GM12873 (cell line): Measurements from ENCODE around the gene PEG3.

ENCODE experiments used
- TF ChIP-seq, protein P1 (sequence below): IDR thresholded peaks from 2 replicates; pipeline ENCODE4 v1.5.1; 2012; ENCODE audit warnings: low read depth, mild to moderate bottlenecking, moderate library complexity, low read length, control low read depth; ENCODE audit not compliant: insufficient read depth; ENCODE audit errors: missing control alignments

The PEG3 gene

DNA sequence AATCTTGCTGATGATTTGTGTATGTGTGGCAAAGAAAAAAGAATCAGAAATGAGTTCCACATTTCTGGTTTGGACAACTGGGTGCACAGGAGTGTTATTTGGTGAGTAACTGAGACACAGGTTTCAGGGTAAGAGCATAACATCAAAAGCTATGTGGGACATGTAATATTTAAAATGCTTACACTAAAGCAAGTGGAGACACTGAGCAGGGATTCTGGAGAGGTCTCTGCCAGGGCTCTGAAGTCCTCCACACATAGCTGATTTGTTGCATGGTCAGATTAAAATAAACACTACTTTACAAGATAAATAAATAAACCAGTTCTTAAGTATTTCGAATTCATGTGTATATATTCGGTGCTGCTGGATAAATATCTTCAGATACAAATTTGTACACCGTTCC is 16.3 kb upstream of the PEG3 start:
- TF ChIP-seq, protein P1, sequence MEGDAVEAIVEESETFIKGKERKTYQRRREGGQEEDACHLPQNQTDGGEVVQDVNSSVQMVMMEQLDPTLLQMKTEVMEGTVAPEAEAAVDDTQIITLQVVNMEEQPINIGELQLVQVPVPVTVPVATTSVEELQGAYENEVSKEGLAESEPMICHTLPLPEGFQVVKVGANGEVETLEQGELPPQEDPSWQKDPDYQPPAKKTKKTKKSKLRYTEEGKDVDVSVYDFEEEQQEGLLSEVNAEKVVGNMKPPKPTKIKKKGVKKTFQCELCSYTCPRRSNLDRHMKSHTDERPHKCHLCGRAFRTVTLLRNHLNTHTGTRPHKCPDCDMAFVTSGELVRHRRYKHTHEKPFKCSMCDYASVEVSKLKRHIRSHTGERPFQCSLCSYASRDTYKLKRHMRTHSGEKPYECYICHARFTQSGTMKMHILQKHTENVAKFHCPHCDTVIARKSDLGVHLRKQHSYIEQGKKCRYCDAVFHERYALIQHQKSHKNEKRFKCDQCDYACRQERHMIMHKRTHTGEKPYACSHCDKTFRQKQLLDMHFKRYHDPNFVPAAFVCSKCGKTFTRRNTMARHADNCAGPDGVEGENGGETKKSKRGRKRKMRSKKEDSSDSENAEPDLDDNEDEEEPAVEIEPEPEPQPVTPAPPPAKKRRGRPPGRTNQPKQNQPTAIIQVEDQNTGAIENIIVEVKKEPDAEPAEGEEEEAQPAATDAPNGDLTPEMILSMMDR: no peak

DNA sequence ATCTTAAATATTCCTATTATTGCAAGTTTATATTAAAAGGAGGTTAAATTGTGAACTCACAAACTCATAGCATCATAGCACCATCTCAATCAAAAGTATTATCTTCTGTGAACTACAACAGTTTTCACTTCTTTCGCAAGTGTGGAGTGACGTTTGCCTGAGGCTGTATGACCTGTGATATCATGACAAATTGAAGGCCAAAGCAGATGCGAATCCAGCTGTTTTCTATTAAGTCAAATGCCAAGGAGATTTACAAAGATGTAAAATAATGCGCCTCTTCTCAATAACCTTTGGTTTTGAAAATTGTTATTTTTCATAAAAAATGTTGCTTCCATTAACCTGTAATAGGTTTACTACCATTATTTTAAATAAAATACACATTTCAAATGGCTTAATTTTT is 7.6 kb upstream of the PEG3 start:
- TF ChIP-seq, protein P1: no peak

DNA sequence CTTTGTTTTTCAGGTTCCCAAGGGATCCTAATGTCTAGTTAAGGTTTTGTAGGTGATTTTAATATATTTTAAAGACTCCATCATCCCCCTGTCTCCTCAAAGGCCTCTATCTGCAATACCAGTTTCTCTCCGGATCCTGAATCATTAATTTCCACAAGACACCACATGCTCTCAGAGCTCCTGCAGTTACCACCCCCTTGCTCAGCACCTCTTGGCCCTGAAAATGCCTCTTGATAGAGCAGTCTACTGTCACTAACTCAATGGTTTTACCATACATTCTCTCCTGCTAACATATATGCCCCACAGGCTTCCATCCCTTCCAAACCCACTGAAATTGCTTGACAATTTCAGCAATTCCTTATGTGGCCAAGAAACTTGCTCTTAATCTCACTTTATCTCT is 1.9 kb upstream of the PEG3 start:
- TF ChIP-seq, protein P1: no peak

DNA sequence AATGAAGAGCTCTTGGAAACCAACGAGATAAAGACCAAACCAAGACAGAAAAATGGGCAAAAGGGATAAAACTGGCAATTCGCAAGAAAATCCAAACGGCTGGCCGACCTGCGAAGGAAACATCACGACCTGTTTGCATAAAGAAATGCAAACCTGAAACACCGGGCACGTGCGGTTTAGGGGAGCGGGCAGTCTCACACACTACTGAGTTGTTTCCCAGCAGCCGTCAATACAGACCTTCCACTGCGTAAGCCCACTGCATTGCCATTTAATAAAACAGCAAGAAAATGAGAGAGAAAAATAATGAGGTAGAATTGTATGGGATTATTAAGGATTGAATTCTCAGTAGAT is 642 bp upstream of the PEG3 start:
- TF ChIP-seq, protein P1: no peak

DNA sequence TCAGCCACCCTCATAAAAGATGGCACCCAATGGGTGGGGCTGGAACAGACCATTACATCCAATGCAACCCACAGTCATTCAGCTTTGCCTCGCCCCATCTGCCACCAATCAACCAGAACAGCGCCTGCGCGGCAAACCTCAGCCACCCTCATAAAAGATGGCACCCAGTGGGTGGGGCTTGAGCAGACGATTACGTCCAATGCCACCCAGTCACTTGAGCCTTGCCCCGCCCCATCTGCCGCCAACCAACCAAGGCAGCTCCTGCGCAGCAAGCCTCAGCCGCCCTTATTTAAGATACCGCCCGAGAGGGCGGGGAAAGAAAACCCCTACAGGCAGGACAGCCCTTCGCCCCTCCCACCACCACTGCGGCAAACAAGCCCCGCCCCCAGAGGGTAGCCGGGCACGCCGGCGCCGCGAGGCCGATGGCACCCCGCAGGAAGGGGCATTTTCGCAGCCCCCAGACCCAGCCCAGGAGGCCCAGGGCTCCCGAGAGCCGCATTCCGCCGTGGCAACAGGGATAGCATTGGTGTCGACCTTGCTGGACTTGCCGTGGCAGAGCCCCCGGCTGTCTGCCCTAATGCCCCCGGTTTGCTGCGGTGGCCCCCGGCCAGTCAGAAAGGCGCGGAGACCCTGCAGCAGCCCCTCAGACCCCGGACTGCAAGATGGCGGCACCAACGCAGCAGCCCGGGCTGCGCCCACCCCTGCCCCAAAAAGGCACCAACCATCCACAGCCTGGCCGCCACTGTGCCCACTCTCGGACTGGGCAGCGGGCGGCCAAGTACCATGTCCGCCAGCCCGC is 675 bp downstream of the PEG3 start:
- TF ChIP-seq, protein P1: no peak

DNA sequence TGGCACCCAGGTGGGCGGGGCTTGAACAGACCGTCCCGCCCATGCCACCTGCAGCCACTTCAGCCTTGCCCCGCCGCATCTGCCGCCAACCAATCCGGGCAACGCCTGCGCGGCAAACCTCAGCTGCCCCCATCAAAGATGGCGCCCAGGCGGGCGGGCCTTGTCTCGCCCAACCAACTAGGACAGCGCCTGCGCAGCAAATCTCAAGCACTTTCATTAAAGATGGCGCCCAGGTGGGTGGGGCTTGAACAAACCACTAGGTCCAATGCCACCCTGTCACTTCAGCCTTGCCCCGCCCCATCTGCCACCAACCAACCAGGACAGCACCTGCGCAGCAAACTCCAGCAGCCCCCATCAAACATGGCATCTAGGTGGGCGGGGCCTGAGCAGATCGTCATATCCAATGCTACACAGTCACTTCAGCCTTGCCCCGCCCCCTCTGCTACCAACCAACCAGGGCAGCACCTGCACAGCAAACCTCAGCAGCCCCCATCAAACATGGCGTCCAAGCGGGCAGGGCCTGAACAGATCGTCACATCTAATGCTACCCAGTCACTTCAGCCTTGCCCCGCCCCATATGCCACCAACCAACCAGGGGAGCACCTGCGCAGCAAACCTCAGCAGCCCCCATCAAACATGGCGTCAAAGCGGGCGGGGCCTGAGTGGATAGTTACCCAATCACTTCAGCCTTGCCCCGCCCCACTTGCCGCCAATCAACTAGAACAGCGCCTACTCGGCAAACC is 1.4 kb downstream of the PEG3 start:
- TF ChIP-seq, protein P1: no peak

DNA sequence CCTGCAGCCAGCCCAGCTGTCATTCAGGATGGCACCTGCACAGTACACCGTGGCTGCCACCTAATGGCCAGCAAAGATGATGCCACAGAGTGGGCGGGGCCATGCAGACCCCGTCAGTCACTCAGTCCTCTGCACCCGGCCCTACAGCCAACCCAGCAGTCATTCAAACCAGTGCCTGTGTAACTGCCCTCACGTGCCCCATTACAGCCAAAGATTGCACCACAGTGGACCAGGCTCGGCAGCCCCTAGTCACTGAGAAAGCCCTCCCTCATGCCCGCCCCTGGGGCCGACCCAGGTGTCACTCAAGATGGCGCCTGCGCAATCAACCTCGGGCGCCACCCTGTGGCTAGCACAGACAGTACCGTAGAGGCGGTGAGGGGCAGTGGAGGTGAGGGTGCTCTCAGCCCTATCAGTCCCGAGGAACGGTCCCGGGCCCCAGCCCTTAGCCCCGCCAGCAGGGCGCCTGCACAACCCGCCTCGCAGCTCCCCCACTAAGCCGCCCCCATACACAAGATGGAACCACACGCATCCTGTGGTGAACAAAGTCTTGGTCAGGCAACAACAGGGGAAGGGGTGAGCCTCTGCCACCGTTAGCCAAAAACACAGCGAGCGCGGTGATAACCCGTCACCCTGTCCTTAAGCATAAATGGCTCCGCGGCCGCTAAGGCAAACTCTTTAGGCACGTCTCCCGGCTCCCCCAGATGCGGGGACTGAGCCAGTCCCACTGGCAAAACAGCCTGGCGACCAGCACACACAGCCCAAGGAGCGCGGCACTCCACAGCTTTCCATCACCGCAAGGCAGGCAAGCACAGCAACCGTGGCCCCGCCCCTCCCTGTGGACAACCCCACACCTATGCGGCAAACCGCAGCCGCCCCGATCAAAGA is 2.3 kb downstream of the PEG3 start:
- TF ChIP-seq, protein P1: no peak
